HG03280 (cell line): Measurements from ENCODE around the gene PEDS1.
"Not testable (repeated sequence)": the region's sequence is repeated elsewhere in the genome, so short reads cannot be mapped to it uniquely, and the experiment has no call there.

Experiments used
- ATAC-seq: cut with Tn5 transposase; IDR thresholded peaks from one replicate; pipeline ENCODE4 v1.9.1; 2021; ENCODE audit warnings: mild to moderate bottlenecking, moderate library complexity; ENCODE audit not compliant: unreplicated experiment

PEDS1 gene

DNA sequence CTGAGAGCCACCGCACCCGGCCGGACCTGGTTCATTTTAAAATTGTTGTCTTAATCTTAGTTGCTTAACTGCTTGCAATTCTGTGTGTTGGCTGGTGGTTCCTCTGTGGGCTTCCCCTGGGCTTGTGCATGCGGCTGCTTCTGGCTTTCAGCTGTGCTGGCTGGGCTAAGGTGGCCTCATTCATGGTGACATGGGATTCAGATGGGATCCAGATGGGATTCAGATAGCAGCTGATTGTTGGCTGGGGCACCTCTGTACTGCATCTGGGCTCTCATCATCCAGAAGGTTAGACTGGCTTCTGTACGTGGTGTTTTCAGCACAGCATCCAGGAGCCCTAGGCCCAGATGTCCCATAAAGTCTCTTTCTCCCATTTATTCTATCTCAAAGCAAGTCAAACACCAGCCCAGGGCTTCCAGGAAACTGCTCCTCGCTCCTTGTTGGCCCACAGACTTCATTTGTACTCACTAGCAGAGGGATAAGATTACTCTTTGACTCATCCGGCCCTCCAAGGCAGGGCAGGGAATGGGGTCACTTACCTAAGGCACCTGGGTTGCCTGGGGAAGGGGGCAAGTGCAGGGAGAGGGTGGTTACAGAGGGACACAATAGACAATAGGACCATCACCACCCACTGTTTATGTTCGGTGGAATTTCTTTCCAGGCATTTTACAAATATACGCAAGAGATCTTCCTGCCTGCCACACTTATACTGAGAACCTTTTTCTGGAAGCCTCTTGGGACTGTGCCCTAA lies 10.2 kb upstream of the PEDS1 start:
- no peak for ATAC-seq

DNA sequence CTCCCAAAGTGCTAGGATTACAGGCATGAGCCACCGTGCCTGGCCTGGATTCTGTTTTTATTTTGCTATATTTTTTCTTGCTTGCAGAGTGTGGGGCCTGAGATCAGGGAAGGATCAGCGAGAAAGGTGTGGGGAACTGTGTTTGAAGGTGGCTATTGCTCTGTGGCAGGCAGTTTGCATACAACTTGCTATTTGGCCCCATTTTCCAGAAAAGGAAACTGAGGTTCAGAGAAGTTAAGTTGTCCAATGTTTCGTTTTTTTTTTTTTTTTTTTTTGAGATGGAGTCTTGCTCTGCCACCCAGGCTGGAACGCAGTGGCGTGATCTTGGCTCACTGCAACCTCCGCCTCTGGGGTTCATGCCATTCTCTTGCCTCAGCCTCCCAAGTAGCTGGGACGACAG lies 8.0 kb upstream of the PEDS1 start:
- not testable (repeated sequence) for ATAC-seq

DNA sequence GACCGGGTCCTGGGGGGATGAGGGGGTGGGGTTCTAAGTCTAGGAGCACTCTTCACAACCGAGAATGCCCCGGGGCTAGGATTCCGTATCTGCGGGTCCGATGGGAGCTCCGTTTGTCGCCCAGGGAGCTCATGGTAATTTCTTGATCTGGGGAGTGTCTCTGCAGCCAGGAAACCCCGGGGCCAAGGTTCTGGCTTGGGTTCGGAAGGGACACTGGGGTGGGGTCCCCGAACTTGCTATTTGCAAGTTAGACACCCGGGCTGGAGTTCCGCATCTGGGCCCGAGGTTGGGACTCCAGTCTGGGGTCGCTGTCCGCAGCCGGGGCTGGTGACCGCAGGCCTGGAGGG lies 397 bp downstream of the PEDS1 start:
- peak; percentile 2 for ATAC-seq

DNA sequence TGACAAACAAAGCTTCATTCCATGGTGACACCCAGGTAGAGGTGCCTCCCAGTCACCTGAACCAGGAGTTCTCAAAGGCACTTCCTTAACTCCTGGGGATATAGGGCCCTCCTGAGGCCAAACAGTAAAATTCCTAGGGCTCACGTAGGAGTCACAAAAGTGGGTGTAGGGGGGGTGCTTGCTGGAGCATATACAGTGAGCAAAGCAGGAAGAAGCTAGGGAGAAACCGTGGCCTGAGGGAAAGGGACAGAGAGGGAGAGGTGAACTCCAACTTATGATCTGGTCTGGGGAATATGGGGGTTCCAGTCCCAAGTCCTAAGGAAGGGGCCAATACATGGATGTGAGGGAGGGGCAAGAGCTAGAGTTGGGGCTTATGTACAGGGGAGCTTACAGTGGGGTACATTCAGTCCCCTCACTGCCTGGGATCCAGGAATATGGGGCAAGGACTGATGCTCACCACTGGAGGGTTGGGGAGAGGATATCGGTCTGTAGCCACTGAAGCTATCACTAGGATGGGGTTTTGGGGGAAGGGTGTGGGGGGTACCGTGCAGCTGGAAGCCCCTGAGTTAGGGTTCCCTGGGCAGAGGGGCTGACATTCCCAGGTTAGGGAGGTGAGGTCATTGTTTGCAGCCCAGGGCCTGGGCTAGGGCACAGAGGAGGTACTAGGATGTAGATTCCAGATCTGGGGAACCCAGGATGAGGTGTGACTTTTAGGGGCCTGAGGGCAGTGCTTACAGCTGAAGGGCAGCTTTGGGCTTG lies 950 bp downstream of the PEDS1 start:
- ATAC-seq, result no peak

DNA sequence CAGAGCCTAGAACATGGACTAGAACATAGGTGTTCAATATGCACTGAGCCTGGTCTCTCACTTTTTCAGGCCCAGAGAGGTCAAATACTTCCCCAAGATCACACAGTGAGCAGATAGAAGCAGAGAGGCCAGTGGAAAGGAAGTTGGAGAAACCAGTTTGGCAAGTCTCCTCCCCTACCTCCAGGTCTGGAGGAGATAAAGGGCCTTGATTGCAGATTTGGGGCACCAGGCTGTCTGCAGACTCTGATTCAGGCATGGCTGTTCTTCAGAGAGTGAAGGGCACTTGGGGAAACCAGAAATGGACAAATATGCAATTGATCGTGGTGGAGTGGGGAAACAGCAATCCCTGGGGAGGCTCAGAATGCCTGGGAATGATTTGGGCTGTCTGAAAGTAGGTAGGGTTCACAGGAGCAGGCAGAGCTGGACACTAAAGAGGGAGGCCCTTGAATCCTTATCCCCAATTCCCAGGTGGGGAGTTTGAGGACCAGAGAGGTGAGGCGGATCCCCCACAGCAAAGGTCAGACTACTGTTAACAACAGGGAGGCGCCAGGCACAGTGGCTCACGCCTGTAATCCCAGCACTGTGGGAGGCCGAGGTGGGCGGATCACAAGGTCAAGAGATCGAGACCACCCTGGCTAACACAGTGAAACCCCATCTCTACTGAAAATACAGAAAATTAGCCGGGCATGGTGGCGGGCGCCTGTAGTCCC lies 2.3 kb downstream of the PEDS1 start:
- no peak for ATAC-seq

DNA sequence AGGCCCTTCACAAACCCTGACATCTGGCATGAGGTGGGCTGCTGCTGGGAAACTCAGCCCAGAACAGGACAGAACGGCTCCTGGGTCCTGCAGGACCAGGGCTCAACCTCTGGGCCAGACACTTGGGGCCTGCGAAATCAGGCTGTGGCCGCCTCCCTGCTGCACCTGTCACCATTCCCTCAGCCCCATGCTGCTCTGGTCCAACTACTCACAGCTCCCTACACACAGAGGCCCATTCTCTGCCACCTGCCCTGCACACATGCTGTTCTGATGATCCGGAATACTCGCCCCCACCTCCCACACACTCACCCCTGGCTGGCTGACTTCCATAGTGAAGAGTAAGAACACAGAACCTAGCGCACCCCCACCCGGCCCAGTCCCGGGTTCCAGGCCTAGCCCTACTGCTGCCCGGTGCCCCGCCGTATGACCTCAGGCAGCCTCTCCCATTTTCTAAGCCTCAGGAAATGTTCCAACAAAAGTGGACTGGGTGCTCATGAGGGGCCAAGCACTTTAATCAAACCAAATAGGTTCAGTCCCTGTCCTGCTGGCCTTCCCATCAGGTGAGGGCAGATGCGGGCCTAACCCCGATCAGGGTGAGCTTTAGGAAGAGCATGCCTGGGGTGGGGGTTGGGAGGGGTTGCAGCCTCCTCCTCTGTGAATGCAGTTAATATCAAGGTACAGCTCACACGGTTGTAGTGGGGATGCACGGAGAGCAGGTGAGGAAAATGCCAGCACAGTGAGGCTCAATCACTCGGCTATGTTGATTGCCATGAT lies 3.9 kb downstream of the PEDS1 start:
- no peak for ATAC-seq

DNA sequence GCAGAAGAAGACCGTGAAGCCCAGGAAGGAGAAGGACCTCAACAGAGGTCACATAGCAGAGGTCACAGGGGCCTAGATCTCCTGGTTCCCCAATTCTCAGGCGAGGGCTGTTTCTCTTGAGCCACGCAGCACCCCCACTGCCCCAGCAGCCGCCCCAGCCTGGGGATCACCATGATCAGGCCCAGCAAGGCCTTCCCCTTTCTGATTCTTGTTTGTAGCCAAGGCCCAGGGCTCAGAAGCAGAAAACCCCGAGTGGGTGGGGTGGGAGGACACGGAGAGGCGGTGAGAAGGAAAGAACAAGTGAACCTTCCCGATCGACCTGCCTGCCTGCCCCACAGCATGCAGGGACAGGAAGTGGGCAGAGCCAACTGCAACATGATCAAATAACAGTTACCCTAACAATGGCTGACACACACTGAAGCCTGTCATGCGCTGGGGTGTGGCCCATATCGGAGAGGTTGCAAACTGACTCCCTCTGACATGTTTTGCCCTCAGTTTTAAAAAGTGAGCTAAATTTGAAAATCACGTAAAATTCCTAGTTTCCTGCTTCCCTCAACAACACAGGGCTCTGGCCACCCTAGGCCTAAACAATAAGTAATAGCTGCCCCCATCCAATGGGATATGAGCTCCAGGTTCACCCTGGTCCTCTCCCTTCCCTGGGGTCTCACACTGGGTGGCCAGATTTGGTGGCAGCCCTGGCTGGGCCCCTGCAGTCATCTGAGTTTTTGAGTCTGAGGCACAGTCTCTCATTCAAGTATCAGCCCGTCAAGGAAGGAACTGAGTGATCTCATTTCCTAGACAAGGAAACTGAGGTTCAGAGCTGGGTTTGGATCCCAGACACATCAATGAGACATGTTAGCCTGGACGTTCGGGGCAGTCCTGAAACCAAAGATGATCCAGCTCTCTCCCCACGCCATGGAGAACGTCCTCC lies 6.5 kb downstream of the PEDS1 start:
- ATAC-seq, result no peak

DNA sequence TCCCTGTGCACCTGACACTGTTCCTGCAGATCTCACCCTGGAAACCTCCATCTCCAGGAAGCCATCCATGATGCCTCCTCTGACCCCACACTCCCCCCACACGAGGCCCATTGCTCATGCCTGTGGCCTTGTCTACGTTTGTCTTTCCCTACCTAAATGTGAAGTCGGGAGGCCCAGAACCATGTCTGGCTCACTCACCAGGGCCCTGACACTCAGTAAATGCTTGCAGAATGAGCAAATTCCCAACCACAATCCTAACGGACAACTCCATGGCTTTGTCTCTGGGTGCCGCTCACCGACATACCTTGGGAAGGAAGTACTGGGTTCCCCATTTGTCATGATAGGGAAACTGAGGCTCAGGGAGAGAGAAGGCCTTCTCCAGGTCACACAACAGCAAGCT lies 7.3 kb downstream of the PEDS1 start:
- no peak for ATAC-seq

DNA sequence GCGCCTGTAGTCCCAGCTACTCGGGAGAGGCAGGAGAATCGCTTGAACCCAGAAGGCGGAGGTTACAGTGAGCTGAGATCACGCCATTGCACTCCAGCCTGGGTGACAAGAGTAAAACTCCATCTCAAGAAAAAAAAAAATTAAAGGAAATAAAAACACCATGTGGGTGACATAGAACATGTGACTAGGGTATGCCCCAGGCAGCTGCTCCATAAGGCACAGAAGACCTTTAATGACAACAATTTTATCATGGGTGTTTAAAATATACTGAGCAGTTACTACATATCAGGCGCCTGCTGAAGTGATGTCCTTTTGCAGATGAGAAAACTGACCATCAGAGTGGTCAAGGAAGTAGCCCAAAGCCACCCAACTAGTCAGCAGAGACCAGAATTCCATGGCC lies 8.0 kb downstream of the PEDS1 start:
- ATAC-seq, result no peak

DNA sequence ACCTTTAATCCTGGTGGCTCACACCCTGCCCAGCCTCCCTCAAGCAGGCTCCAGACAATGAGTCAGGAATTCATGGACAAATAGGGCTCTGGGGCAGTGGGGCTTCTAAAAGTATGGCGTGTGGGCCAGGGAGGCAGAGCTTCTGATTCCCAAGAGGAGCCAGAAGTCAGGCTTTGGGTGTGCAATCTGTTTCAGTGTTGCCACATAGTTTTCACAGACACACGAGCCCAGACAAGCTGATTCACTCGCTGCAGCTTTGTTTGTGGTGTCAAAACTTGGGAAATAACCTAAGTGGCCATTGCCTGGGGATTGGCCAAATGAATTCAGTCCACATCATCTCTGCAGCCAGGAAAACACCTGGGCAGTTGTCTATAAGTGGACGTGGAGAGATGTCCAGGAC lies 9.2 kb downstream of the PEDS1 start:
- ATAC-seq, result no peak

DNA sequence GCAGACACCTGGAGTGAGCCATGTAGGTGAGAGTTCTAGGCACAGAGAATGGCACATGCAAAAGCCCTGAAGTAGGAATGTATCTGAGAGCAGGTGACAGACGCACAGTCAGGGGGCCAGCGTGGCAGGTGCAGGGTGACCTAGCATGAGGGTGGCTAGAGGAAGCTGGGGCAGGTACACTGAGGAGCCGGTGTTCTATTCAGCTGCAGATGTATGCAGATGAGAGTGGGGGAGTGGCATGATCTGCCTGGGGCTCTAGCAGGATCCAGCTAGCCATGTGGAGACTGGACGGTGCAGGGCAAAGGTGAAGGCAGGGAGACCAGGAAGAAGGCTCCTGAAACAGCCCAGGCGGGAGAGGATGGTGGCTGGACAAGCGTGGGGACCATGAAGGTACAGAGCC lies 10.7 kb downstream of the PEDS1 start:
- ATAC-seq, result no peak

DNA sequence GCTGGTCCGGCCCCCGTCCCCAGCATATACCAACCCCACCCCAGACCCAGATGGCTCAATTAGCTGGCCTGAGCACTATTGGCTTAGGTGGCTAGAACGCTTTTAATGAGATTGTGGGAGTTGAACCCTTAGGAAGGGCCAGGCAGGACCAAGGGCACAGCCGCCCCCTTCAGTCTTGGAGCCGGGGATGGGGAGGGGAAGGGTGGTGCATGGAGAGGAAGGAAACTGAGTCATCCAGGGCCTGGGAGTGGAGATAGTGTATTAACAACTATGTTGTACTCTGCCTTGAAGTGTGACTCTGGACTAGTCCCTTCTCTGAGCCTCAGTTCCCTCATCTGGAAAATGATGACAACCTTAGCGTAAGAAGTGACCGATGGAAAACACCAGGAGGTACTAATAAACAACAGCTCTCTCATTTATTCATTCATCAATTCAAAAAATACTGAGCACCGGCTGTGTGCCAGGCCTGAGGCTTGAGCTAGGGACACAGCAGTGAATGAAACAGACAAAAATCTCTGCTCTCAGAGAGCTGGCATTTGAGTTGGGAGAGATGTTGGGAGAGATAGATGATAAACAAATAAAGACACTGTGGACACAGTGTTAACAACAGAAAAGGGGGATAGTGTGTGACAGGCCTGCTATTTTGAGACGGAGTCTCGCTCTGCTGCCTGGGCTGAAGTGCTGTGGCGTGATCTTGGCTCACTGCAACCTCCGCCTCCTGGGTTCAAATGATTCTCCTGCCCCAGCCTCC lies 11.5 kb downstream of the PEDS1 start:
- no peak for ATAC-seq

DNA sequence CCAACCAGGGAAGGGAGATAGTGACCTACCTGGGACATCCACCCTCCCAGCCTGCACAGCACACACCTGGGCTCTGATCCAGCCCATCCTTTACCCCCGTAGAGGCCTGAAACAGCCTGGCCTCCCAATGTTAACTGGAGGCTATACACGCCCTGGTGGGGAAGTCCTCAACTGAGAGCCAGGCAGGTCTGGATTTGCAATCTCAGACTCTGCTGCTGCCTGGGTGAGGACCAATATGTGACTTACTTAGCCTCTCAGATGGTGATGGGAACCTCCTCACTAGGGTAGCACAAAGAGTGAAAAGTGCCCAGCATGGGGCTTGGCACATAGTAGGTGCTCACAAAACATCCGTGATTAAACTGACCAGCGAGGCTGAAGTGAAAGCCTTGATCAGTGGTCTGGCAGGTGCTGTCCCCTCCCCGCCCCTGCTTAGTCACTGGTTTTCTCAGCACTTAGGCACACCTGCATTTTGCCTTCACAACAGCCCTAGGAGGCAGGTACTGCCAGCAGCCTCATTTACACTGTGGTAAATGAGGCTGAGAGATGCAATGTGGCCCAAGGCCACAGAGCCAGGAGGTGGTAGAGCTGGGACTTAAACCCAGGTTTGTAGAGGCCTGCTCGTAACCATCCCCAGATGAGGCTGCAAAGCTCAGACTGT lies 12.4 kb downstream of the PEDS1 start:
- ATAC-seq, result no peak

DNA sequence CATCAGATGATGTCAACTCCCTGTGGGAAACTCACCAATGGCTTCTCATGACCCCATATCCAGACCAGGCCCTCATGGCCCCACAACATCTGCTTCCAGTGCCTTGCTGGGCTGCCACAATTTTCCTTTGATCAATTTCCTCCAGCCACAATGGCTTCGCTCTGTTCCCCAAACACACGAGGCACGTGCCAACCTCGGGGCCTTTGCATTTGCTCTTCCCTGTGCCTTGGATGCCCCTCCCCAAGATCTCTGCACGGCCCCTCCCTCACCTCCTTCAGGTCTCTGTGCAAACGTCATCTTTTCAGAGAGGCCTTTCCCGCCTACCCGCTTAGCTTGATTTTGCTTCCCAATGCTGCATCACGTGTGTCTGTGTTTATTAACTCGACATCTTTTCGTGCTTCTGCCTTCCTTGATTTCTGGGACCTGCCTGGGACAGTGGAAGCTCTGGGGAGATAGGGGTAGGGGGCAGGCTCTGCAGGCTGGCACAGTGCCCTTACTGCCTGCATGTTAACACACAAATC lies 13.1 kb downstream of the PEDS1 start:
- ATAC-seq, result no peak

DNA sequence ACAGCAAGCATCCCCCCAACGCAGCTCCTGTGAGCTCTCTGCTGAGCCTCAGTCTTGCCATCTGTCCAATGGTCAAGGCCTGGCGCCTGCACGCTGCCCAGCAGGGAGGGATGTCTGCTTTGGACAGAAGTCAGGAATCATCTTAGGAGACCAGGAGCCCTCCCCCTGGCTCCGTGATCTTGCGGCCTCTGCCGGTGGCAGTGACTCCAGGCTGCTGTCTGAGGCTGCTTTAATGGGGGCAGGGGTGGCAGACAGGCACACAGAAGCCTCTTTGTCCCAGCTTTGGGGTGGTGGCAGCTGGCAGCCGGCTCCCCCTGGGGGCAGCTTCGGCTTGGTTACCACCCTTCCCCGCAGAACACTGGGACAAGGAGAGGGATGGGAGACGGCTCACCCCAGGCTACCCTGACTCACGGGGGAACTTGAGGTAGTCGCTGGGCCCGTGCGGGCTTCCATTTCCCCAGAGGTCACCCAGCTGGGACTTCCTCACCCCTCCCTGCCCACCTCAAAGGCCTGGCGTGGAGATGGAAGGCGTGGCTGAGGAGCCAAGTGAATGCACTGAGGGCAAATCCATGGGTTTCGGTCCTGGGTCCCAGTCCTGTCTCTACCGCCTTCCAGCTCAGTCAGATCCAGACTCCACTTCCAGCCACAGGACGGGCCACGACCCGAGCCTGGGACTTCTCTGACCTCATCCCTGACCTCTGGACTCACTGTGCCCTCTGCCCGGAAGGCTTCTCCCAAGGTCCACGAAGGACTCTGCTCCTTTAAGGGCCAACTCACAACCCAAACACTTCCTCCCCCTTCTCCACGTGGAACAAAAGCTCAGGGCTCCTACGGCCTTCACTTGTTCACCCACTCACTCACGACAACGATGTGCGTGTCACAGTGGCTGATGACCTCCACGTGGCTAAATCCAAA lies 14.8 kb downstream of the PEDS1 start:
- no peak for ATAC-seq

DNA sequence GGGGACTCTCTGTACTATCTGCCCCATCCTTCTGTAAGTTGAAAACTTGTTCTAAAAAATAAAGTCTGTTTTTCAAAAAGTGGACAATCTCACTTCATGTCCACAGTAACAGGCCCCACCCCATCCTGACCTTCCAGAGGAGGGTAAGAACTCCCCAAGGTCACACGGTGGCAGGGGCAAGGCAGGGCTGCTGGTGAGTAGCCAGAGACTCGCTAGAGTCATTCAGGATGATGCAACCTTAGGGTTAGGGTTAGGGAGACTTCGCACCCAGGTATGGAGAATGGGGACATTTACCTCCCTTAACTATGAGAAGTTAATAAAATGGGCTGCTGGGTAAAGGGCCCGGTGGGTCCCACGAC lies 15.4 kb downstream of the PEDS1 start:
- no peak for ATAC-seq

DNA sequence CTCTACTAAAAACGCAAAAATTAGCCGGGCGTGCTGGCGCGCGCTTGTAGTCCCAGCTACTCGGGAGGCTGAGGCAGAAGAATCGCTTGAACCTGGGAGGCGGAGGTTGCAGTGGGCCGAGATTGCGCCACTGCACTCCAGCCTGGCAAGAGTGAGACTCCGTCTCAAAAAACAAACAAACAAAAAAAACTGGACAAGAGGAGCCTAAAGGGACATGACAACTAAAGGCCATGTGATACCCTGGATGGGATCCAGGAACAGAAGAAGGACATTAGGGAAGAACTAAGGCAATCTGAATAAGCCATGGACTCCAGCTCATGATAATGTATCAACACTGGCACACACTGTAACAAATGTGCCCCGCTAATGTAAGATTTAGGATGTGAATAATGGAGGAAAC lies 15.8 kb downstream of the PEDS1 start:
- not testable (repeated sequence) for ATAC-seq
